Activated CD4-positive, alpha-beta T cell treated with anti-CD3 and anti-CD28 coated beads for 1 hour (primary cell): ENCODE measurements around the gene LYPD4.
"Not testable (repeated sequence)": the region's sequence is repeated elsewhere in the genome, so short reads cannot be mapped to it uniquely, and the experiment has no call there.

Experiments used
- DNase-seq: peaks from one replicate; pipeline ENCODE4 v3.0.0-alpha.2; 2020

The LYPD4 gene, protein sequence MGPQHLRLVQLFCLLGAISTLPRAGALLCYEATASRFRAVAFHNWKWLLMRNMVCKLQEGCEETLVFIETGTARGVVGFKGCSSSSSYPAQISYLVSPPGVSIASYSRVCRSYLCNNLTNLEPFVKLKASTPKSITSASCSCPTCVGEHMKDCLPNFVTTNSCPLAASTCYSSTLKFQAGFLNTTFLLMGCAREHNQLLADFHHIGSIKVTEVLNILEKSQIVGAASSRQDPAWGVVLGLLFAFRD

GRCh38 chr19:41844601-41845000 is at the start of gene LYPD4:
Gene LYPD4 (minus strand): TSS chr19:41844683. CDS start chr19:41839285, 5,398 bp downstream.
- no peak for DNase-seq

DNA sequence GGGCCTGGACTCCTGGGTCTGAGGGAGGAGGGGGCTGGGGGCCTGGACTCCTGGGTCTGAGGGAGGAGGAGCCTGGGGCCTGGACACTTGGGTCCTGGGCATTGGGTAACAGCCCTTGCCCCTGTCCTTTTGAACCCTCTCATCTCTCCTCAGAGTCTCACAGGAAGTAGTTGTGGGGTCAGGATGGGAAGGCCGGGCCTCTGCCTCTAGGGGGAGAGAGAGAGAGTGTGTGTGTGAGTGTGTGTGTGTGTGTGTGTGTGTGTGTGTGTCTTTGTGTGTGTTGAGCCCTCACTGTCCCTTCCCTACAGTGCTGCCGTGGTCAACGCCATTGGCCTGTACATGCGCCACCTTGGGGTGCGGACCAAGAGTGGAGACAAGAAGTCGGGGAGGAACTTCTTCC is 49.4 kb upstream of the LYPD4 start:
- no peak for DNase-seq

DNA sequence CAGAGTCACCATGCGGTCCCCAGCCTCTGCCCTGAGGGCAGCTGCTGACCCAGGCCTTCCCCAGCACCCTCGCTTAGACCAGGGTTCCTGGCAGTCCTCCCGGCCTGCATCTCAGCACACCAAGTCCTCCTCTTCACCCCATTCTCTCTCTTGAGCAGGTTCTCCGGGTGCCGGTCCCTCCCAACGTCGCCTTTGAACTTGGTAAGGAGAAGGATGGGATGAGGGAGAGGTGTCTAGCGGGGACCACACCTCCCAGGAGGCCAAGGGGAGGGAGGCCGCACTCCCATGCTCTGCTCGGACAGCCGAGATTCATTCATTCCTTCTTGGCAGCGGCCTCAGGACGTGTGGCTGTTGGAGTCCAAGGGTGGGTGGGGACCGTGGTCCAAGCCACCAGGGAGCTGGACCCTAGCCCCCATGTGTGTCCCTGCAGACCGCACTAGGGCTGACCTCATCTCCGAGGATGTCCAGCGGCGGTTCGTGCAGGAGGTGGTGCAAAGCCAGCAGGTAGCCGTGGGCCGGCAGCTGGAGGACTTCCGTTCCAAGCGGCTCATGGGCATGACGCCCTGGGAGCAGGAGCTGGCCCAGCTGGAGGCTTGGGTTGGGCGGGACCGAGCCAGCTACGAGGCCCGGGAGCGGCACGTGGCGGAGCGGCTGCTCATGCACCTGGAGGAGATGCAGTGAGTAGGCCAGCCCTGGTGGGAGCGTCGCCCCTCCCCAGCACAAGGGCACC is 47.9 kb upstream of the LYPD4 start:
- no peak for DNase-seq

DNA sequence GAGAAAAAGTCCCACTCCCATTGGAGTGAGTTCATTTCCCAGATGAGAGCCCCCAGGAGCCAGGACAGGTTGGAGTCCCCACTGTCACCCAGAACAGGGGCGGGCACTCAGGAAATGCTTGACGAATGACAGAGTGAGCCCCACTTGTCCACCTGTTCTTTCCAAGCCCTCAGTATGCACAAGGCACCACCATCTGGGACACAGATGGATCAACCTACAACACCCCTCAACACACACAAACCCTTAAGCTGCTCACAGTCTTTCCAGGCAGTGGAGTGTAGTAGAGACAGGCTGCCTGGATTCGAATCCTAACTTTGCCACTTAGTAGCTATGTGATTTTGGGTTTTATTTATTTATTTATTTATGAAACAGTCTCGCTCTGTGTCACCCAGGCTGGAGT is 46.5 kb upstream of the LYPD4 start:
- DNase-seq: no peak

- DNase-seq: no peak
Observed at GRCh38 chr19:41889896-41890295, 45.4 kb upstream of the LYPD4 start.

GRCh38 chr19:41888926-41889325 is 44.4 kb upstream of the LYPD4 start:
- no peak for DNase-seq

- peak; percentile 83 for DNase-seq
Observed at GRCh38 chr19:41887711-41888382, 43.4 kb upstream of the LYPD4 start.

- peak; percentile 51 for DNase-seq
Observed at GRCh38 chr19:41886761-41887710, 42.6 kb upstream of the LYPD4 start.

GRCh38 chr19:41883821-41884733 is 39.6 kb upstream of the LYPD4 start:
- peak; percentile 80 for DNase-seq

DNA sequence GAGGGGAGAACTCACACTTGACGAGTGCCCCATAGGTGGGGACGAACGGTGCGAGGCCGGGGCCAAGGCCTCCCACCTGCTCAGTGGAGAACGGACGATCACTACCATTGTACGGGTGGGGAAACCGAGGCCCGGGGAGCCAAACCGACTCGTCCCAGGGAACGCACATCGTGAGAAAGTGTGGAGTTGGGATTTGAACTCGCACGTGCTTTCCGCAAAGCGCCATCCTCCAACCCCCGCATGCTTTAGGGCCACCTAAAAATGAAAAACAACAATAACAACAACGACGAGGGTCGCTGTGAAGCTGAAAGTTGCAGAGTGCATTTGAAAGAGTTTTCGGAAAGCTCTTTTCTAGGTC is 39.0 kb upstream of the LYPD4 start:
- DNase-seq: no peak

GRCh38 chr19:41882568-41883462 is 38.3 kb upstream of the LYPD4 start, which contains the start of gene ARHGEF1:
Gene ARHGEF1 (plus strand): TSS chr19:41883184. CDS start chr19:41888083, 4,899 bp downstream.
- DNase-seq: peak; percentile 42

GRCh38 chr19:41880329-41880708 is 35.8 kb upstream of the LYPD4 start:
- no peak for DNase-seq

DNA sequence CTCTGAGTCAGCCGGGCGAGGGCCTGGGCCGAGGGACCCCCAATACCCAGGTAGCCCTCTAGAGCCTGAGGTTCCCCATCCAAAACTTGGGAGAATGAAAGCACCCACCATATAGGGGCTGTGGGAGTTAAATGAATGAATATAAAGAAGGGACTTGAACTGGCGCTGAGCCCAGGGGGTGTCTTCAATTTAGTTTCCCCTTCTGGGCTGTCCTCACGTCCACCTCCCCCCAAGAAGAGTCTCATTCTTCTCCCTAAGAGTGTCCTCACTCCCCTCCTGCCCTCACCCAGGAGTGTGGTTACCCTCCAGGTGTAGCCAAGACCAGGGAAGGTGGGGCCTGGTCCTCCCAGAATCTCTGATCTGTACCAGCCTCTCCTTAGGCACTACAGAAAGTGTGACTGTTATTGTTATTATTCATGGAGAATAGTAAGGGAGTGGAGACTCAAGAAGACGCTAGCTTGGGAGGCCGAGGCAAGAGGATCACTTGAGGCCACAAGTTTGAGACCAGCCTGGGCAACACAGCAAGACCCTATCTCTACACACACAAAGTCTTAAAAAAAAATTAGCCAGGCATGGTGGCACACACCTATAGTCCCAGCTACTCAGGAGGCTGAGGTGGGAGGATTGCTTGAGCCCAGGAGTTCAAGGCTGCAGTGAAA is 35.3 kb upstream of the LYPD4 start:
- DNase-seq: no peak

DNA sequence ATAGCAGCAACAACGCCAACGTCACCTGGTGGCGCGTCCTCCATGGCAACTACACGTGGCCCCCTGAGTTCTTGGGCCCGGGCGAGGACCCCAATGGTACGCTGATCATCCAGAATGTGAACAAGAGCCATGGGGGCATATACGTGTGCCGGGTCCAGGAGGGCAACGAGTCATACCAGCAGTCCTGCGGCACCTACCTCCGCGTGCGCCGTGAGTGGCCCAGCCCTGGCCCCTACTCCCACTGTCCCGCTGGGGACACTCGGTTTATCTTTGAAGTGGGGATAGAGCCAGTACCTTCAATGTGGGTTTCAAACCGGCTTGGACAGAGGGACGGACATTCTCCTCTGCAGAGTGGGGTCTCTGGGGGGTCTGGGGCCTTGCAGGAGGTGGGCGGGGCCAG is 34.6 kb upstream of the LYPD4 start:
- DNase-seq: no peak

- DNase-seq: no peak
Observed at GRCh38 chr19:41877916-41878905, 33.7 kb upstream of the LYPD4 start.

DNA sequence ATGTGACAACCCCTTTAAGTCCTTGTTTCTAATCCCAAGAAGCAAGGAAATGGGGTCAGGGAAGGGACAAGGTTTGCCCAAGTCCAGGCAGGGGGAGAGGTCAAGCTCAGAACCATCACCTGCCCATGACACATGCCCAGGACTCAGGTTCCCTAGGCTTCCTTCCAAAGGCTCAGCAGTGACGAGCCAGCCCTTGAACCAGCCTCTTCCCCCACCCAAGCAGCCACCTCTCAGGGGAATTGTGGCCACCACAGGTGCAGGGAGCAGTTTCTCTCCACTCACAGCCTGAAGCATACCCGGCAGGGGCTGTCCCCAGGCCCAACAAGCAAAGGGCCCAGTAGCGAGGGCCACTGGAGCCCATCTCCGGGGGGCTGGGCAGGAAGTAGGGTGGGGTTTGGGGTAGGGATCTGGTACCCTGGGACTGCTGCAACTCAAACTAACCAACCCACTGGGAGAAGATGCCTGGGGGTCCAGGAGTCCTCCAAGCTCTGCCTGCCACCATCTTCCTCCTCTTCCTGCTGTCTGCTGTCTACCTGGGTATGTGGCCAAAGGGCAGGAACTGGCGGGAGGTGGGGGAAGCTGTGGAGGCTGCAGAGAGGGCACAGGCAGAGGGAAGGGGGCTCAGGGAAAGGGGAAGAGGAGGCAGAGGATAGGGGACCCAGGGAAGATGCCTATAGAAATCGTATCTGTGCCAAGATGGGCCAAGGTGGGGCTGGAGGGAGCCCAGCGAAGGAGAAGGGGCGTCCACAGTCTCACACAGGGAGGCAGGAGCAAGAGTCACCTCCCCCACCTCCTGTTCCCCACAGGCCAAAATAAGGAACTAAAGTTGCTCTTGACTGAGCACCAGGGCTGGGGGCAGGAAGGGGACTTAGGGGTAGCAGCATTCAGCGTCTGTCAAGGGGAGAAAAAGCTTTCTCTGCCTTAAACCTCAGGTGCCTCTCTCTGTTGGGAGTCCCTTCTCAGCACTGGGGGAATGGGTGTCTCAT is 32.7 kb upstream of the LYPD4 start, which contains the start of gene CD79A:
Gene CD79A, plus strand, starts transcription at position 433 of the 986 bp plus-strand sequence. Its CDS starts 26 bp downstream, at position 459.
- DNase-seq: no peak

DNA sequence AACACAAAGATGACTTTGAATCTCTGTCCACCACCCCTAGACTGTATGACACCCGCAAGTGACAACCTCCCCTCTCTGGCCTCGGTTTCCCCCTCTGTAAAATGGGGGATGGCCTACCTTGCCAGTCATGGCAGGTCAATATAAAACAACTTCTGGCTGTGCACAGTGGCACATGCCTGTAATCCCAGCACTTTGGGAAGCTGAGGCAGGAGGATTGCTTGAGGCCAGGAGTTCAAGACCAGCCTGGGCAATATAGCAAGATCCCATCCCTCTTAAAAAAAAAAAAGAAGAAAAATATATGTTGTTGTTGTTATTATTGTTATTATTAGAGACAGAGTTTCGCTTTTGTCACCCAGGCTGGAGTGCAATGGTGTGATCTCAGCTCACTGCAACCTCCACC is 31.5 kb upstream of the LYPD4 start:
- not testable (repeated sequence) for DNase-seq
